ENCODE data around the gene CYP2W1.

Gene CYP2W1

DNA sequence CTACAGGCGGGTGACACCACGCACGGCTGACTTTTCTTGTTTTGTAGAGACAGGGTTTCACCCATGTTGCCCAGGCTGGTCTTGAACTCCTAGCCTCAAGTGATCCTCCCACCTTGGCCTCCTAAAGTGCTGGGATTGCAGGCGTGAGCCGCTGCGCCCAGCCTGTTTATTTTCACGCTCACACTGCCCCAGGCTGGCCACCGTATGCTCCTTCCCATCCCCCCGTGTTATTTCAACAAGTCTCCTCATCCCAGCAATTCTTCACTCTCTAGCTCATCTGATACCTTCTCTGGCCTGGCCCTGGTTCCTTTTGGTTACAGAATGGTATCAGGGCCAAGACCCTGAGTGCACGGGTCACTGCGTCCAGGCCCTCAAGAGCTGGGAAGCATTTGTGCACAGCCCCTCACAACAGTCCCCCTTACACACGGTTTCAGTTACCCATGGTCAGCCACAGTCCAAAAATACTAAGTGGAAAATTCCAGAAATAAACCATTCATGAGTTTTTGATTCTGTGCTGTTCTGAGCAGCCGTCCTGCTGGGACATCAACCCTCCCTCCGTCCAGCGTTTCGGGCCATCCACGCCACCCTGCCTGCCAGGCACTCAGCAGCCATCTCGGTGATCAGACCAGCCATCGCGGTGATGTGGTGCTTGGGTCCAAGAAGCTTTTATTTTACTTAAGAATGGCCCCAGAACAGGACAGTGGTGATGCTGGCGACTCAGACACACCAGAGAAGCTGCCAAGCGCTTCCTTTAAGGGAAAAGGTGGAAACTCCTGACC lies 16.5 kb upstream of the CYP2W1 start:
- FAIRE-seq, result no peak

DNA sequence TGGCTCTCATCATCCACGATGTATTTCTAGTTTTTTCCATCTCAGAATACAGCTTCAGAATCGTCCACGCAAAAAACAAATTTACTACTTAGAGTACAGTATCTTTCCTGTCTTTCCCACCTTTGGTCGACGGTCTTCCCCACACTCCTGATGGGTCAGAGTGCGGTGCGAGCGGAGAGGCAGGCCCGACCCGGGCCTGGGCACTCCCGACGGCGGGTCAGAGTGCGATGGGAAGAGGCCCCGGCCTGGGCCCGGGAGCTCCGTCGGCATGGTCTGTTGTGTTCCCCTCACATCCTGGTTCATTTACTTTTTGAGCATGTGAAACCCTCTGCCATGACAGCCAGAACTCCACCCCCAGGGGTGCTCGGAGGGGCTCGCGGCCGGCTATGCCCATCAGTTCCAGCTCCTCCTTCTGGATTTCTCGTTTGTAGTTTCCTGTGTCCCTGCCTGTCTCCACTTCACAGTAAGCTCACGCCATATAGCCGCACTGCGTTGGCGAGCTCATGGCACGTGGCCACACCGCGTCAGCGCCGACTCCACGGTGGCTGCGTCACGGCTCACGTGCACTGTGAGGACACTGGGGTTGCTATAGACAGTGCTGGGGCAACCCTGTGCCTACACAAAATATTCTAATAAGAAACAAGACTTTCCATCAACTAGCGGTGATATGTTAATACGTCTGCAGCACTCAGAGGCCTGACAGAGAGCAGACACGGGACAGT lies 15.5 kb upstream of the CYP2W1 start:
- no peak for FAIRE-seq

DNA sequence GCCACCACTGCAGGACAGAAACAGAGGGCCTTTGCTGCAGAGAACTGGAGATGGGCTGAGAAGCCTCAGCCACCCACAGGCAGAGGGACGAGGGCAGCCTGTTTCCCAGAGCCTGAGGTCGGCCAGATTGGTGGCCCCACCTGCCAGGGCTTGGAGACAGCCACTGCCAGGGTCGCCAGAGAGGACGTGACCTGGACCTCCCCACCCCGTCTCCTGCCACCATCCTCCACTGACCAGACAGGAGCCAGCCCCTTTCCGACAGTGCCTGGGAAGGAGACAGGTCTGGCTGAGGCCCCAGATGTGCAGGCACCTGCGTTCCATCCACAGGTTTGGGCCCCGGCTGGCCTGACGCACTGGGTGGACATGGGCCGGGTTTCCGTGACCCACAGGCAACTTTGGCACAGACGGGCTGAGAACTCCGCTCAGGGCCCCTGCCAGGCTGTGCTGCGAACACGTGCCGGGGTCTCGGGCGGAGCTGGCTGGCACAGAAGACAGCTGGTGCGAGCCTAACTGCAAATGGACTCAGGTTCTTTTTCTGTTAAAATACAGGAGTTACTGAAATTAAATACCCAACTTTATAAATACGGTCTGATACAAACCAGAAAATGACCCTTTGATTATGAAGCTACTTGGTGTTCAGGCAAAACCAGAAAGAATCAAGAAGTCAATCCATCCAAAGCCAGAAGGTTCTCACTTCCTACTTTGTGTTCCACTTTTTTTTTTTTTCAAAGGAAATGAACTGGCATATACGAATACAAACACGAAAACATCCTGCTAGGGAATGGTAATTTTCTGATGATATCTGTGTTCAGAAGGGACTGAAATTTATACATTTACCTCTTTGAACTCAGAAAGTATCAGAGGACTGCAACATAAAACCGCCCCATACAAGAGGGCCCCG lies 14.5 kb upstream of the CYP2W1 start:
- FAIRE-seq, result no peak

GRCh38 chr7:969403-969802 lies 13.6 kb upstream of the CYP2W1 start:
- no peak for FAIRE-seq

DNA sequence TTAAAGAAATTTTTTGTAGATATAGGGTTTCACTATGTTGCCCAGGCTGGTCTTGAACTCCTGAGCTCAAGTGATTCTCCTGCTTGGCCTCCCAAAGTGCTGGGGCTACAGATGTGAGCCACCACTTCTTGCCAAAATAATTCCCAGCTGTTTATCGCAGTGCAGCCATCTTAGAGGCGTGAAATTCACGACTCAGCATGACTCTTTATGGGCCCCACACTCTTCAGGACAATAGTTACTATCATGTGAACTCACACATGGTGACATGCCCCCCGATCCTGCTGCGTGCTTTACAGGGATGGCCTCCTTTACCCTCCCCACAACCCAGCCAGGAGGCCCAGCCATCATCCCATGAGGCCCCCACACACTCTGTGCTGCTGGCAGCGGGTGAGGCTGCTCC lies 12.2 kb upstream of the CYP2W1 start:
- FAIRE-seq, result no peak

- FAIRE-seq, result no peak
Measured at GRCh38 chr7:972110-972509, 10.9 kb upstream of the CYP2W1 start.

DNA sequence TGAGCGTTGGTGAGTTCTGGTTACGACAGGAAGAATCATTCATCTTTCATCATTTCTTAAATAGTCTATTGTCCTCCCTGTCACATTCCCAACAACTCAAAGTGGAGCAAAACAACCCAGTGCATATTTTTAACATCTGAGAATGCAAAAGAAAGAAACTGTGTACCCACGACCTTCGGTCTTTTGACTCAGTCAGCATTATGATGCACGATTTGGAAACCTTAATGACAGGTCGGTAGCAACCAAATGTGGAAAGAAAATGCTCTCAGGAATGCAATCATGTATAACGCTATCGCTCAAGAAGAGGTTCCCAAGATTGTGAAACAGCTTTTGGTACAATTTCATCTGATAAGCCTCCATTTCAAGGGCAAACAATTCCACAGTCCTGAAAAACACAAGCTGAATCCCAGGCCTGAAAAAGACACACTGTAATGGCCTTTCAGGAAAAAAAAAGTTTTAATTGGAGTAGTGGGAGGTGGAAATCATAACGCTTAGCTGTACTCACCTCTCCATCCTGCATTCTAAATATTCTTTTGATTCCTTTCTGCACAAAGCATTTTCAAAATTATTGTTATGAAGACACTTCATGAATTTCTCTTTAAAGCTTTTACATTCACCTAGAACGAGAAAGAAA lies 10.2 kb upstream of the CYP2W1 start:
- FAIRE-seq, result no peak

- FAIRE-seq, result no peak
Measured at GRCh38 chr7:973312-973711, 9.7 kb upstream of the CYP2W1 start.

- no peak for FAIRE-seq
Measured at GRCh38 chr7:974172-974571, 8.8 kb upstream of the CYP2W1 start.

GRCh38 chr7:974820-975681 lies 7.9 kb upstream of the CYP2W1 start, which contains the start of gene COX19:
Gene COX19, minus strand, starts transcription at chr7:975549. Its CDS starts 40 bp downstream, at chr7:975509.
- no peak for FAIRE-seq

DNA sequence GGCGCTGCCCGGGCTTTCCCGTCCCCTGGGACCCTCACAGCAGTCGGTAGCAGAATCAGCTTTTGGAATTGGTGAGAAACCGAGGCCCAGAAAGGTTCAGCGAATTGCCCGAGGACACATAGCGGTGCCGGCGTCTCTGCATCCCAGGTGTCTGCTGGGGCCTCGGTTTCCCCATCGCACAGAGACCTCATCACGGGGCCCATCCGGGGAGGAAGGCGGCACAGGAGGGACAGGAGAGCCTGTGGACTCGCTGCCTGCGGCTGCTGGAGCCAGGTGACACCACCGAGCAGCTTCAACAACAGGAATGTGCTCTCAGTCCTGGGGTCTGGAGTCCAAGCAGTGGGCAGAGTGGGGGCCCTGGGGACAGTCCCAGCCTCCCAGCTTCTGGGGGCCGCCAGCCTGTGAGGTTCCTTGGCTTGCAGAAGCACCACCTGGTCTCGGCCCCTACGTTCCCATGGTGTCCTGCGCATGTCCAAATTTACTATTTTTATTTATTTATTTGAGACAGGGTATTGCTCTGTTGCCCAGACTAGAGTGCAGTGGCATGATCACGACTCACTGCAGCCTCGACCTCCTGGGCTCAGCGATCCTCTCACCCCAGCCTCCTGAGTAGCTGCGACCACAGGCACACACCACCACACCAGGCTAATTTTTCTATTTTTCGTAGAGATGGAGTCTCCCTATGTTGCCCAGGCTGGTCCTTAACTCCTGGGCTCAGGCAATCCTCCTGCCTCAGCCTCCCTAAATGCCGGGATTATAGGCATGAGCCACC lies 7.1 kb upstream of the CYP2W1 start:
- FAIRE-seq, result no peak

GRCh38 chr7:976901-977325 lies 6.1 kb upstream of the CYP2W1 start:
- no peak for FAIRE-seq

DNA sequence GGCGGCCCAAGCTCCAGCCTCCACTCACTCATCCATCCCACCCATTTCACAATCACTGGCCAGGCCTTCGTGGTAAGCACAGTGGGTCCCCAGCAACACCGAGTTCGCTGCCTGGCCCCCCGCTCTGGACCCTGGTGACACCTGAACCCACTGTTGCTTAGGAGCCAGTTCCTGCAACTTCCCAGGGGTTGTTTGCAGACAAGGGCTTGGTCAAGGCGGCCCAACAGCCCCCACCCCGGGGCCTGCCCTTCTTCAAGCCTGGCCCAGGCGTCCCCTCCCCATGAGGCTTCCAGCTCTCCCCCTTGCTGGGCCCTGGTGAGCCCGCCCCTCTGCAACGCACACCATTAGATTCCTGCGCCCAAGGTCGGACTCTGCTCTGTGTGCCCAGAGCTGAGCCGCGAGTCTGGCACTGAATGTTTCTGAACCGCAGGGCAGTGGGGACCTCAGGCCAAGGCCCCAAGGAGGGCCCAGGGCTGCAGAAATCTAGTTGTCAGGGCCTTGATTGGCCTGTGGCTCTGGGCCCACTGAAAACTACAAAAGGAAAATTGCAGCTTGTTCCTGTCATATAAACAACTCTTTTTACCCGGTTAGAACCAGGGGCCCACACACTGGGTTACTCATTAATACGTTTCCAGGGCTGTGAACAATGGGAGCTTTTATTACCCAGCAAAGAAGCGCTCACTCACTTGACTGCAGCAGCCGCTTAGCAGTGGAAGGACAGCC lies 5.5 kb upstream of the CYP2W1 start:
- no peak for FAIRE-seq

DNA sequence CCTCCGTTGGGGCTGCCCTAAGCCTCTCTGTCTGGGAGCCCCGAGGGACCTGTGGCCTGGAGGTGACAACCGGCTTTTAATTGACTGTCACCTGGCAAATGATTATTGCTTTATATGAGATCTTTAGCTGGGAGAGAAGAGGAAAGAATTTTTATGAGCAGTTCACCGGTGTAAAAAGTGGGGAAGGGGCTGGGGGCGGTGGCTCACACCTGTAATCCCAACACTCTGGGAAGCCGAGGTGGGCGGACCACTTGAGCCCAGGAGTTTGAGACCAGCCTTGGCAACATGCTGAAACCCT lies 5.0 kb upstream of the CYP2W1 start:
- no peak for FAIRE-seq

DNA sequence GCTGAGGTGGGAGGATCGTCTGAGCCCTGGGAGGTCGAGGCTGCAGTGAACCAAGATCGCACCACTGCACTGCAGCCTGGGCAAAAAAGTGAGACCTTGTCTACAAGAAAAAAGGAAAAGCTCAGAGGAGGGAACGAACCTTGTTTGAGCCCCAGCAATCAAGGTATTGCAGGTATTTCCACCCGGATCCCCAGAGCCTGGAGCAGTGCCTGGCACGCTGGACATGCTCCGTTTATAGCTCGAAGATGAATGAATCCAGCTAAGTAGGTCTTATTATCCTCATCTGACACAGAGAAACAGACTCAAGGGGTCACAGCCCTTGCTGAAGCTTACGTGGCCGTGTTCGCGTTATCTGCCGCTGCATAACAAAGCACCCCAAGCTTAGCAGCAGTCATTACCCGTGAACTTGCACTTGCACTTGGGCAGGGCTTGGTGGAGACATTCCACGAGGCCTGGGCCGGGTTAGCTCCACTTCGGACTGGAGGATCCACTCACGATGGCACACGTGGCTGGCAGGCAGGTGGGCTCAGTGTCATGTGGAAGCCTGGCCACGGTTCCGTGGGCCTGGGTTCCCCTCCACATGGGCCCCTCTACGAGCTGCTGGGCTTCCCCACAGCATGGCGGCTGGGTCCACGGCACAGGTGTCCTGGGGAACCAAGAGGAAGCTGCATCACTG lies 4.4 kb upstream of the CYP2W1 start:
- no peak for FAIRE-seq

- no peak for FAIRE-seq
Measured at GRCh38 chr7:979151-979550, 3.8 kb upstream of the CYP2W1 start.

GRCh38 chr7:979886-980571 lies 3.0 kb upstream of the CYP2W1 start:
- no peak for FAIRE-seq

DNA sequence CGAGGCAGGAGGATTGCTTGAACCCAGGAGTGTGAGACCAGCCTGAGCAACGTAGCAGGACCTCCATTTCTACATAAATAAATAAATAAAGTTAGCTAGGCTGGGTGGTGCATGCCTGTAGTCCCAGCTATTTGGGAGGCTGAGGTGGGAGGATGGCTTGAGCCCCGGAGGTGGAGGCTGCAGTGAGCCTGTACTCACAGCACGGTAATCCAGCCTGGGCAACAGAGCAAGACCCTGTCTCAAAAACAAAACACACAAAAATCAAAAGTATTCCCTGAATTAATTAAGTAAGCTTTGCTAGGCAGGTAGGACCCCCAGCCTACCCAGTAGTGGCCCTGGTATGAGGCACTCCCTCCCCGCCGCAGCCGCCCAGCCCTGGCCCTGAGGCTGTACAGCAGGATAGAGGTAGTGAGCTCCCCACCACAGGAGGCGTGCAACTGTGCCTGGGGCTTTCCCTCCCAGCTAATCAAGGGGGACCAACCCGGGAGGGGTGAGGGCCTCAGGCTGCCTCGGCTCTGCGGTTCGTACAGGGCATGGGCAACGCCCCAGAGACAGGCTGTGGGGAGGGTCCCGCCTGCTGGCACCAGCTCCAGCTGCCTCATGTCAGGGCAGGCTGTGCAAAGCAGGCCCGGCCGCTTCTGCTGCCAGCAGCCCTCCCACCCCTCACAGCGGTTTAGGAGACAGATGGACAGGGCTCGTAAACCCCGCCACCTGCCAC lies 1.0 kb upstream of the CYP2W1 start:
- no peak for FAIRE-seq
